Measurements from ENCODE around the gene ULBP3.

Gene ULBP3

DNA sequence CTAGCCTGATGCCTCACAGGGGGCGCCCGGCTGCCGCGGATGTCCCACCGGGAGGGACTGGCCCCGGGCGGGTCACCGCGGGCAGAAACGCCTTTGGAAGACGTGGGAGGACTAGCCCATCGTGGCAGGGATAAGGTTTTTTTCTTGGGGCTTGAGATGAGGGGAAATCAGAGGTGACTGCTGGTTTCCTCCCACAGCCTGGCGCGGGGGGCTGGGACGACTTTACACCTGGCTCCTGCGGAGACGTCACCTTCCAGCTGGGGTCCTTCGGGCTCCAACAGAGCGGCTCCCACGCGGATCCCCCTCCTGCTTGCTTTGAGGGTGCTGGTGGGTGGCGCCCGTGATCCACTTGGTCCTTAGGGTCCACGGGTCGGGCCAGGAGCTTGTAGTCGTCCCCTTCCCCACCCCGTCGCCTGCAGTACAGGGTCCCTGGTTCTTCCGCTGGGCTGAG is 11.4 kb downstream of the ULBP3 start:
- H3K4me3 ChIP-seq (ENCODE audit: low read depth, low read length): no peak overlapping the region
- no peak for DNase-seq (ENCODE audit: low read depth)
- TF ChIP-seq, protein P1, sequence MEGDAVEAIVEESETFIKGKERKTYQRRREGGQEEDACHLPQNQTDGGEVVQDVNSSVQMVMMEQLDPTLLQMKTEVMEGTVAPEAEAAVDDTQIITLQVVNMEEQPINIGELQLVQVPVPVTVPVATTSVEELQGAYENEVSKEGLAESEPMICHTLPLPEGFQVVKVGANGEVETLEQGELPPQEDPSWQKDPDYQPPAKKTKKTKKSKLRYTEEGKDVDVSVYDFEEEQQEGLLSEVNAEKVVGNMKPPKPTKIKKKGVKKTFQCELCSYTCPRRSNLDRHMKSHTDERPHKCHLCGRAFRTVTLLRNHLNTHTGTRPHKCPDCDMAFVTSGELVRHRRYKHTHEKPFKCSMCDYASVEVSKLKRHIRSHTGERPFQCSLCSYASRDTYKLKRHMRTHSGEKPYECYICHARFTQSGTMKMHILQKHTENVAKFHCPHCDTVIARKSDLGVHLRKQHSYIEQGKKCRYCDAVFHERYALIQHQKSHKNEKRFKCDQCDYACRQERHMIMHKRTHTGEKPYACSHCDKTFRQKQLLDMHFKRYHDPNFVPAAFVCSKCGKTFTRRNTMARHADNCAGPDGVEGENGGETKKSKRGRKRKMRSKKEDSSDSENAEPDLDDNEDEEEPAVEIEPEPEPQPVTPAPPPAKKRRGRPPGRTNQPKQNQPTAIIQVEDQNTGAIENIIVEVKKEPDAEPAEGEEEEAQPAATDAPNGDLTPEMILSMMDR (IDR thresholded peaks at IDR 0.05; ENCODE audit: insufficient read depth, low read depth, low read length, missing control alignments): no peak

DNA sequence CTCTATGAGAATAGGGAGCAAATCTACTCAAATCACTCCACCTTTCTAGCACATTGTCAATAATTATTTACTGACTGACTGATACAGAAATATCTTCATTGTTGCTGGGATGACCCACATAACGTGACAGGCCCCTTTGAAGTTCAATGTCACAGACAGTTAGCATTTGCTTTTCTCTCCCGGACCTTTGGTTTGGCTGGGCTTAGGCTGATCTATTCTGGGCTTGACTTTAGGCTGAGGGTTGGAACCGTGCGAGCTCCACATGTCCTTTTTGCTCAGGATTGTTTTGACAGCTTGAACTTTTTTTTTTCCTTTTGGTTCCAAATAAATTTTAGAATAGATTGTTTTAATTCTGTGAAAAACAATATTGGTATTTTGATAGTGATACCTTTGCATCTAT is 12.0 kb downstream of the ULBP3 start:
- DNase-seq (ENCODE audit: low read depth): no peak
- no peak overlapping the region for H3K4me3 ChIP-seq (ENCODE audit: low read depth, low read length)
- TF ChIP-seq, protein P1 (IDR thresholded peaks at IDR 0.05; ENCODE audit: insufficient read depth, low read depth, low read length, missing control alignments): no peak

DNA sequence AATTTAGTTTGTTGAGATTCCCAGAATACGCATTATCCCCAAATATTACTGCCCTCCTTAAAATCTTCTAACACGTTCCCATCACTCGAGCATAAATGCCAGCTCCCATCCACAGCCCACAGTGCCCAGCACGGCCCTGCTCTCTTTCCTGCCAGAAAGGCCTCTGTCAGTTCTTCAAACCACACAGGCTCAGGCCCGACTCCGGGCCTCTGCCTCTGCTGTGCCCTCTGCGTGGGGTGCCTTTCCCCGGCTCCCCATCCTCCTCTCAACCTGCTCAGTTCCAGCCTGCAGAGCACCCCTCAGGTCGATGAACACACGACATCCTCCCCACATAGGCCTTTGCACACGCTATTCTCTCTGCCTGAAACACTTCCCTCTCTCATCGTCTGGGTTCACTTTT is 12.8 kb downstream of the ULBP3 start:
- no peak overlapping the region for H3K4me3 ChIP-seq (ENCODE audit: low read depth, low read length)
- TF ChIP-seq, protein P1 (IDR thresholded peaks at IDR 0.05; ENCODE audit: insufficient read depth, low read depth, low read length, missing control alignments): no peak
- DNase-seq (ENCODE audit: low read depth): no peak

DNA sequence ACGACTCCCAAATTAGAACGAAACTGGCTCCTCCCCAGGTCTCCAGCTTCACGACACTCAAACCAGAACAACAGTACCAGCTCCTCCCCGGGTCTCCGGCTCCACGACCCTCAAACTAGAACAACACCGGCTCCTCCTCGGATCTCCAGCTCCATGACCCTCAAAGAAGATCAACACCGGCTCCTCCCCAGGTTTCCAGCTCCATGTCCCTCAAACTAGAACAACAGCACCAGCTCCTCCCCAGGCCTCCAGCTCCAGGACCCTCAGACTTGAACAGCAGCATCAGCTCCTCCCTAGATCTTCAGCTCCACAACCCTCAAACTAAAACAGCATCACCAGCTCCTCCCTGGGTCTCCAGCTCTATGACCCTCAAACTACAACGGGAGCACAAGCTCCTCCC is 13.8 kb downstream of the ULBP3 start:
- H3K4me3 ChIP-seq (ENCODE audit: low read depth, low read length): no peak overlapping the region
- TF ChIP-seq, protein P1 (IDR thresholded peaks at IDR 0.05; ENCODE audit: insufficient read depth, low read depth, low read length, missing control alignments): no peak
- no peak for DNase-seq (ENCODE audit: low read depth)

DNA sequence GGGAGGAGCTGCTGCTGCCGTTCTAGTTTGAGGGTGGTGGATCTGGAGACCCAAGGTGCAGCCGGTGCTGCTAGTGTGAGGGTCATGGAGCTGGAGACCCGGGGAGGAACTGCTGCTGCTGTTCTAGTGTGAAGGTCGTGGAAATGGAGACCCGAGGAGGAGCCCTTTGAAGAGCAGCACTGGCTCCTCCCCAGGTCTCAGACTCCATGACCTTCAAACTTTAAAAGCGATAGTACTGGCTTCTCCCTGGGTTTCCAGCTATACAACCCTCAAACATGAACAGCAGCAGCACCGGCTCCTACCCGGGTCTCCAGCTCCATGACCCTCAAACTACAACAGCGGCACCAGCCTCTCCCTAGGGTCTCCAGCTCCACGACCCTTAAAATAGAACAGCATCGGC is 15.5 kb downstream of the ULBP3 start:
- DNase-seq (ENCODE audit: low read depth): no peak
- TF ChIP-seq, protein P1 (IDR thresholded peaks at IDR 0.05; ENCODE audit: insufficient read depth, low read depth, low read length, missing control alignments): no peak
- H3K4me3 ChIP-seq (ENCODE audit: low read depth, low read length): no peak overlapping the region

DNA sequence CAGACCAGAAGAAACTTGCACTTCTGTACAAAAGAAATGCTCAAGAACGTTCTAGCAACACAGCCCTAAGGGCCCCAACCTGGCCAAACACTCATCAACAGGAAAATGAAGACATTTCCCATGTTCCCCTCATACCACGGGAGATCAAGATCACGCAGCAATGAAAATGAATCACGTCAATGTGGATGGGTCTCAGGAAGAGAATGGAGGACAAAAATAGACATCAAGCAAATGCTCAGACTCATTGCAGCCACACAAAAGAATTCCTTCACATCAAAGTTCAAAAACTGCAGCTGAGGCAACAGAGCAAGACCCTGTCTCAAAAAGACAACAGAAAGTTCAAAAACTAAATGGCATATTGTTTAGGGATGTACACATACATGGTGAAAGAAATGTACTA is 18.1 kb downstream of the ULBP3 start:
- DNase-seq (ENCODE audit: low read depth): no peak
- no peak overlapping the region for H3K4me3 ChIP-seq (ENCODE audit: low read depth, low read length)
- TF ChIP-seq, protein P1 (IDR thresholded peaks at IDR 0.05; ENCODE audit: insufficient read depth, low read depth, low read length, missing control alignments): no peak

DNA sequence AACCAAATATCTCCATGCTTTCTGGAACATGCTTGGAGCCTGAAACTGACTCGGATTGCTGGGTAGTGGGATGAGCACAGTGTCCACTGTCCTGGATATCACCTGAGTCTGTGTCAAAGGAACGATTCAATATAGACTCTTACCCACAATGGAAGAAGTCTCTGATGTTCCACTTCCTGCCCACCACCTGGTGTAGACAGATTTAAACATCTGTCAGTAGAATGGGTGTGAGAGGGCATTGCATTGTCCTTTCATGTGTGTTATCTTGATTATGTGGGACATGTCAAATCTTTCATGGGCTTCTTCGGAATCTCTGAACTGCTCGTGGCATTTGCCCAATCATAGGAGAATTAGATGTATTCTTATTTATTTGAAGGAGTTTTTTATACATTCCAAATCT is 20.8 kb downstream of the ULBP3 start:
- no peak overlapping the region for H3K4me3 ChIP-seq (ENCODE audit: low read depth, low read length)
- TF ChIP-seq, protein P1 (IDR thresholded peaks at IDR 0.05; ENCODE audit: insufficient read depth, low read depth, low read length, missing control alignments): no peak
- no peak for DNase-seq (ENCODE audit: low read depth)

Data from GM12865 (cell line).